Stimulated activated CD4-positive, alpha-beta T cell treated with anti-CD3 and anti-CD28 coated beads, Interleukin-12 subunit alpha, Interleukin-12 subunit beta, amount 100 ng/mL, for 48 hours (primary cell): ENCODE data around the gene ALDH8A1.
"Not testable (repeated sequence)": the region's sequence is repeated elsewhere in the genome, so short reads cannot be mapped to it uniquely, and the experiment has no call there.

Source experiments
- DNase-seq, 3 donors: peaks; one replicate each; pipeline ENCODE4 v3.0.0-alpha.2; 2020; ENCODE audit warnings: low read depth in 2 of 3, low spot score in 1 of 3

Gene ALDH8A1

DNA sequence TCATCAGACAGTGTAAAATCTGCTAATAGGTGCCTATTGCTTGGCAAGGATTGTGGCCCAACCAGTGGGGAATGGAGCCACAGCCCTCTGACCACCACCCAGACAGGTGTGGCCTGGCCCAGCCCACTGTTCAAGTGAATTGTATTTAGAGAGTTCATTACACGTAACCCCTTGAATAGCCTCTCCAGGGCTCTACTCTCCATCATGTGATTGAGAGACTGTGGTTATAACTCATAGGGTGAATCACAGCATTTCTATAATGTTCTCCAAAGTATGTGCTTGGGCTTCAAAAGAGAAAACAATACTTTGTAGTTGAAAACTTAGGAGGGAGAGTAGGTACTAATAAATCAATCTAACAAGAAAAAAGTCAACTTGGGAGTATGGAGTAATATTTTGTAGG lies 38.4 kb downstream of the ALDH8A1 start:
- no peak for DNase-seq

DNA sequence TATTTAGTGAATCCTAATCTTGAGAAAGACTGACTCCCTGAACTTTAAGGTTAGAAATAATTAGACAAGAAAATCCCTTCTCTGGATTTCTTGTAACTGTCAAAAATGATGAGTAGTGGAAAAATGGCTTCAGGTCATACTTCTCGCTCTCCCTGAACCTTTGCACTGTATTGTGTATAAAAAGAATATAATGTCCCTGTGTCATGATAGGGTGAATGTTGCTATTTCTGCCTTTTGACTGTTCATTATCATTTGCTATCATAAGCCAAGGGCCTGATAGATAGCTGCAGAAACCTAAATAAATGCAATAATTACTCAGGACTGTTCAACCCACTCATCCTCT lies 39.3 kb downstream of the ALDH8A1 start:
- DNase-seq = no peak

- DNase-seq = no peak
These were observed 40.0 kb downstream of the ALDH8A1 start for GRCh38 chr6:134909701-134910592.

- DNase-seq = peak in 2 of 3 donors; percentile 8 to 9
These were observed 40.9 kb downstream of the ALDH8A1 start for GRCh38 chr6:134908906-134909516.

DNA sequence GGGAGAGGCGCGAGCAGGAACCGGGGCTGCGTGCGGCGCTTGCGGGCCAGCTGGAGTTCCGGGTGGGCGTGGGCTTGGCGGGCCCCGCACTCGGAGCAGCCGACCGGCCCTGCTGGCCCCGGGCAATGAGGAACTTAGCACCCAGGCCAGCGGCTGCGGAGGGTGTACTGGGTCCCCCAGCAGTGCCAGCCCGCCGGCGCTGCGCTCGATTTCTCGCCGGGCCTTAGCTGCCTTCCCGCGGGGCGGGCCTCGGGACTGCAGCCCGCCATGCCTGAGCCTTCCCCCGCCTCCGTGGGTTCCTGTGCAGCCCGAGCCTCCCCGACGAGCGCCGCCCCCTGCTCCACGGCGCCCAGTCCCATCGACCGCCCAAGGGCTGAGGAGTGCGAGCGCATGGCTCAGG lies 45.2 kb downstream of the ALDH8A1 start:
- DNase-seq = not testable (repeated sequence)

- no peak for DNase-seq
These were observed 46.5 kb downstream of the ALDH8A1 start for GRCh38 chr6:134903448-134903847.

DNA sequence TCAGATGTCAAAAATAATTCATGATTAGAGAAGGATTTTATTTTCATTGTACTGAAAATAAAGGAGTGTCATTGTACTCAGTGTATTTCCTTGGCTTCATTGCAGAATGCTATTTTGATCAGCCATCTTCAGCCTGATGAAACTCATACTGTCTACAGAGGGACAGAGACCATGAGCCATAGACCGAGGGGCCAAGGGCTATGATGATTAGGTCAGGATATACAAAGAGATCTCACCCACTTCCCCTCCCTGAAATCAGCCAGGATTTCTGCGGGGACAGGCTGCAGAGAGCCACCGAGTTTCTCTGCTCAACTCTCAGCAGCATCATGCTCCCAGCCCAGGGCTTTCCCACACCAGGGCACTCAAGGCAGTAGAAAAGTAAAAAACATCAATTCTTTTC lies 47.0 kb downstream of the ALDH8A1 start:
- DNase-seq = no peak

GRCh38 chr6:134902074-134902861 lies 47.6 kb downstream of the ALDH8A1 start:
- DNase-seq = no peak

GRCh38 chr6:134898575-134898974 lies 51.3 kb downstream of the ALDH8A1 start:
- DNase-seq = no peak

DNA sequence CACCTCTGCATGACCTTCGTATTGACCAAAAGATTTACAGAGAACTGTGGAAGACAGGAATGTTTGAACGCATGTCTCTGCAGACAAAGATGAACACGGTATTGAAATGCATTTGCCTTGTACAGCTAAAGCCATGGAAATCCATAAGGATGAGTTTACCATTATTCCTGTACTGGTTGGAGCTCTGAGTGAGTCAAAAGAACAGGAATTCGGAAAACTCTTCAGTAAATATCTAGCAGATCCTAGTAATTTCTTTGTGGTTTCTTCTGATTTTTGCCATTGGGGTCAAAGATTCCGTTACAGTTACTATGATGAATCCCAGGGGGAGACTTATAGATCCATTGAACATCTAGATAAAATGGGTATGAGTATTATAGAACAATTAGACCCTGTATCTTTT lies 51.7 kb downstream of the ALDH8A1 start:
- not testable (repeated sequence) for DNase-seq

GRCh38 chr6:134896910-134897309 lies 53.0 kb downstream of the ALDH8A1 start:
- no peak for DNase-seq

GRCh38 chr6:134894800-134895199 lies 55.1 kb downstream of the ALDH8A1 start:
- DNase-seq = no peak

DNA sequence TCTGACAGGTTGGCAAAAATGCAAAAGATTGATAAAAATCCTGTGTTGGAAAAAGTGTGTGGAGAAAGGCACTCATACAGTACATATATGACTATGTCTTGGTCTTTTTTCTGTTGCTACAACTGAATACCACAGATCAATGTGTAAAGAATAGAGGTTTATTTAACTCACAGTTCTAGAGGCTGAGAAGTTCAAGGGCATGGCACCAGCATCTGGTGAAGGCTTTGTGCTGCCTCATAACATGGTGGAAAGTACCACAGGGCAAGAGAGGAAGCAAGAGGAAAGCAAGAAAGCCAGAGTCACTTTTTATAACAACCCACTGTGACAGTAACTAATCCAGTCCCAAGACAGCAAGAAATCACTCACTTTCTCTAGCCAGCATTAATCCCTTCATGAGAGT lies 57.5 kb downstream of the ALDH8A1 start:
- DNase-seq = no peak

GRCh38 chr6:134891633-134892032 lies 58.3 kb downstream of the ALDH8A1 start:
- DNase-seq = no peak

DNA sequence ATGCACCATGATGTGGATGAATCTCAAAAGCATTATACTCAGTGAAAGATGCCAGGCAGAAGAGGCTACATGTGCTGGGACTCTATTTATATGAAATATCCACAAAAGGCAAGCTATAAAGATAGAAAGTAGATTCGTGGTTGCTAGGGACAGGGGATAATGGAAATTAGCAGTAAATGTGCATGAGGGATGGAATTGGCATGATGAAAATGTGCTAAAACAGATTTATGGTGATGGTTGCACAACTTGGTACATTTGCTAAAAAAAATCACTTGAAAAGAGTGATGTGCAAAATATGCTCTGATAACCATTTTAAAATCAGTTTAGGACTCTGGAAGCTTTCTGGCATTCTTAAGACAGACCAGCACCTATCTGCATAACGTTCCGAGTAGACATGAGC lies 61.6 kb downstream of the ALDH8A1 start:
- no peak for DNase-seq

DNA sequence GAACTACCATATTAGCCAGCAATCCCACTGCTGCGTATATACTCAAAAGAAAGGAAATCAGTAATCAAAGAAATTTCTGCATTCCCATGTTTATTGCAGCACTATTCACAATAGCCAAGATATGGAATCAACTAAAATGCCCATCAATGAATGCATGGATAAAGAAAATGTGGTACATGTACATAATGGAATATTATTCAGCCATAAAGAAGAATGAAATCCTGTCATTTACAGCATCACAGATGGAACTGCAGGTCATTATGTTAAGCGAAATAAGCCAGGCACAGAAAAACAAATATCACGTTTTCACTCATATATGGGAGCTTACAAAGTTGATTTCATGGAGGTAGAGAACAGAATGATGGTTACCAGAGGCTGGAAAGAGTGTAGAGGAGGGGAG lies 65.1 kb downstream of the ALDH8A1 start:
- no peak for DNase-seq

- no peak for DNase-seq
These were observed 66.6 kb downstream of the ALDH8A1 start for GRCh38 chr6:134883314-134883713.

- DNase-seq = peak in 1 of 3 donors; percentile 54
These were observed 67.4 kb downstream of the ALDH8A1 start for GRCh38 chr6:134882426-134883038.

GRCh38 chr6:134880487-134881190 lies 69.3 kb downstream of the ALDH8A1 start:
- no peak for DNase-seq

DNA sequence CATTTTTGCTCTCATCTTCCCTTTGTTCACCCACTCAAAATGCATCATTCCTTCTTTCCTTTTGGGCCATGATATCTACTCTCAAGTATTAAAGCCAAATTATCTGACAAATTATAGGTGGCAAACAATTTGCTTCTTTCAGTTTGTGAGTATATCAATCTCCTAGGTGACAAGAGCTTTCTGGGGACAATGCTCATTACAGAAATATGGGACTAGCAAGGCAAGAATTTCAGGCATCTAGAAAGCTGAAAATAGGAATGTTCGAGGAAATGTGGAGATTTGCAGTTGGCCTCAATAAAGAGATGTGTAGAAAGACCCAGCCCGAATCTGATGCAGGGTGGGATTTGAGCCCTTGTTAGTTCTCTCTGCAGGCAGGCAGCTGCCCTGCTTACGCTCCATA lies 71.8 kb downstream of the ALDH8A1 start:
- no peak for DNase-seq

GRCh38 chr6:134875367-134875766 lies 74.5 kb downstream of the ALDH8A1 start:
- no peak for DNase-seq
